Liver (tissue), 9 donors: ENCODE data around the gene SSPN. TPM values are rescaled to one million over a fixed set of nuclear protein-coding genes. Genes with fewer than 3 reads are reported as not detected.

Experiments
- DNase-seq: peaks from one replicate; pipeline ENCODE4 v3.0.0-alpha.2; 2017; ENCODE audit warnings: low spot score
- H3K27ac ChIP-seq, 2 donors: one replicate each; pipeline ENCODE4 v1.7.0; 2013; ENCODE audit warnings: inconsistent platforms in 2 of 2, low read length in 2 of 2, control low read depth in 1 of 2, low read depth in 1 of 2, mild to moderate bottlenecking in 1 of 2
- H3K27me3 ChIP-seq, 4 donors: one replicate each; pipeline versions ENCODE4 v1.6.1 to v1.7.0; 2013; ENCODE audit warnings: low read length in 3 of 4, inconsistent platforms in 1 of 4, mild to moderate bottlenecking in 1 of 4, moderate library complexity in 1 of 4; ENCODE audit not compliant: control insufficient read depth in 4 of 4, insufficient read depth in 4 of 4
- H3K36me3 ChIP-seq, 4 donors: one replicate each; pipeline versions ENCODE4 v1.6.1 to v1.7.0; 2013; ENCODE audit warnings: low read length in 3 of 4, mild to moderate bottlenecking in 3 of 4, low read depth in 1 of 4, moderate library complexity in 1 of 4; ENCODE audit not compliant: control insufficient read depth in 4 of 4, insufficient read depth in 3 of 4
- H3K4me1 ChIP-seq, 4 donors: one replicate each; pipeline versions ENCODE4 v1.6.1 to v1.7.0; 2013; ENCODE audit warnings: low read length in 3 of 4, mild to moderate bottlenecking in 3 of 4, moderate library complexity in 1 of 4; ENCODE audit not compliant: control insufficient read depth in 4 of 4, insufficient read depth in 4 of 4
- H3K4me3 ChIP-seq, 3 donors: one replicate each; pipeline versions ENCODE4 v1.6.1 to v1.7.0; 2013; ENCODE audit warnings: low read length in 3 of 3, control low read depth in 1 of 3, low read depth in 1 of 3, mild to moderate bottlenecking in 1 of 3
- H3K9ac ChIP-seq, 2 donors: one replicate each; pipeline ENCODE4 v1.7.0; 2013; ENCODE audit warnings: low read length in 2 of 2, mild to moderate bottlenecking in 2 of 2, moderate library complexity in 2 of 2, control low read depth in 1 of 2, low read depth in 1 of 2
- H3K9me3 ChIP-seq, 4 donors: one replicate each; pipeline versions ENCODE4 v1.6.1 to v1.7.0; 2013; ENCODE audit warnings: low read length in 3 of 4; ENCODE audit not compliant: control insufficient read depth in 4 of 4
- ATF3 ChIP-seq: IDR thresholded peaks from 2 replicates; pipeline ENCODE4 v1.6.1; 2016; ENCODE audit warnings: antibody characterized with exemption
- CTCF ChIP-seq: fragments of 150-350 bp; IDR thresholded peaks from 2 replicates; pipeline ENCODE4 v1.5.1; 2017; ENCODE audit warnings: improper control_type of control experiment, low read depth, low read length; ENCODE audit not compliant: missing input control
- FOXA2 ChIP-seq: IDR thresholded peaks from 2 replicates; pipeline ENCODE4 v1.6.1; 2016; ENCODE audit warnings: antibody characterized with exemption
- MAX ChIP-seq: IDR thresholded peaks from 2 replicates; pipeline ENCODE4 v1.6.1; 2016; ENCODE audit warnings: antibody characterized with exemption
- NR2F2 ChIP-seq: IDR thresholded peaks from 2 replicates; pipeline ENCODE4 v1.6.1; 2016; ENCODE audit warnings: antibody characterized with exemption
- RAD21 ChIP-seq, 2 donors: IDR thresholded peaks; 2 replicates each; pipeline ENCODE4 v1.6.1; 2016; ENCODE audit warnings: antibody characterized with exemption in 2 of 2, mild to moderate bottlenecking in 2 of 2
- REST ChIP-seq: IDR thresholded peaks from 2 replicates; pipeline ENCODE4 v1.6.1; 2016; ENCODE audit warnings: antibody characterized with exemption, mild to moderate bottlenecking
- TAF1 ChIP-seq: conservative IDR thresholded peaks from 2 replicates; pipeline ENCODE4 v1.6.1; 2016; ENCODE audit warnings: antibody characterized with exemption, mild to moderate bottlenecking
- YY1 ChIP-seq: IDR thresholded peaks from 2 replicates; pipeline ENCODE4 v1.6.1; 2016; ENCODE audit warnings: antibody characterized with exemption, mild to moderate bottlenecking
- WGBS: extraction: QIAGEN DNeasy Blood & Tissue Kit; methylation state at CpG from one replicate; pipeline ENCODE4 v1.1.7; 2013; 5-methylcytosine and 5-hydroxymethylcytosine counted together
- polyA plus RNA-seq, 2 donors: library from polyadenylated mRNA; stranded (reverse) in 1 of 2; unstranded in 1 of 2; fragments of 200-250 nt in 1 of 2; fragments of >200 nt in 1 of 2; fragmentation: Nextera tagmentation in 1 of 2; extraction: Ambion mirVana in 1 of 2; gene quantifications; one replicate each; pipeline versions ENCODE4 v1.2.1 to v1.2.3, GENCODE V29; 2013 to 2015
- total RNA-seq, 2 donors: library from RNA; depleted of rRNA; stranded (reverse); fragments of >200 nt; gene quantifications; one replicate each; pipeline ENCODE4 v1.2.3, GENCODE V29; 2014
- donor health status: healthy.
- donor health status: healthy.
- donor health status: healthy.
- donor health status: healthy.
- donor health status: healthy.

Gene SSPN
- total and polyA plus RNA-seq, 4 donors: 0.33 to 0.67 (median 0.46) TPM

- H3K27me3 ChIP-seq: peaks cover 0 to 2% (median 0%) of the 10 kb centered on the region in 4 donors
- H3K4me3 ChIP-seq: no peak overlapping the region
- H3K36me3 ChIP-seq: no peaks in the 10 kb centered on the region
- no peak for TF ChIP-seq ATF3
- no peak overlapping the region for H3K9ac ChIP-seq
- DNase-seq: no peak
- H3K9me3 ChIP-seq: peaks cover 0 to 2% (median 1%) of the 10 kb centered on the region in 4 donors
- 73% methylated on average over 7 of the region's 7 CpGs for WGBS
- no peaks in the 10 kb centered on the region for H3K4me1 ChIP-seq
- no peak overlapping the region for H3K27ac ChIP-seq
Observed at GRCh38 chr12:26185532-26186320, 9.6 kb upstream of the SSPN start.

- no peak for TF ChIP-seq CTCF
- TF ChIP-seq ATF3: no peak
- no peak for TF ChIP-seq REST
- no peak for TF ChIP-seq FOXA2
- no peak for TF ChIP-seq RAD21 (IDR thresholded peaks at IDR 0.05)
- no peak for TF ChIP-seq MAX
- no peak for TF ChIP-seq NR2F2
- TF ChIP-seq YY1: no peak
- no peak for TF ChIP-seq TAF1
- Histone ChIP-seq H3K4me1 (no peaks in the 10 kb centered on the region), H3K27ac (no peak overlapping the region), H3K27me3 (no peaks in the 10 kb centered on the region), H3K36me3 (no peaks in the 10 kb centered on the region), H3K9ac (no peak overlapping the region), H3K4me3 (no peak overlapping the region), H3K9me3 (peaks cover 0 to 2% (median 1%) of the 10 kb centered on the region in 4 donors)
- WGBS: 59% methylated on average over 8 of the region's 8 CpGs
- DNase-seq: no peak
Observed at GRCh38 chr12:26187014-26187798, 8.2 kb upstream of the SSPN start.
